Ishikawa (cell line): Measurements from ENCODE around the gene FAM184A.

Experiments
- CREB1 ChIP-seq: IDR thresholded peaks from 2 replicates; pipeline ENCODE4 v1.6.1; 2012; ENCODE audit warnings: low read depth
- EGR1 ChIP-seq: IDR thresholded peaks from 2 replicates; pipeline ENCODE4 v1.6.1; 2012
- EP300 ChIP-seq: IDR thresholded peaks from 2 replicates; pipeline ENCODE4 v1.6.1; 2012; ENCODE audit warnings: borderline replicate concordance
- MAX ChIP-seq: IDR thresholded peaks from 2 replicates; pipeline ENCODE4 v1.6.1; 2012
- RAD21 ChIP-seq: IDR thresholded peaks from 2 replicates; pipeline ENCODE4 v1.6.1; 2012; ENCODE audit warnings: low read depth
- REST ChIP-seq: IDR thresholded peaks from 2 replicates; pipeline ENCODE4 v1.6.1; 2012; ENCODE audit warnings: low read depth, mild to moderate bottlenecking
- TAF1 ChIP-seq: IDR thresholded peaks from 2 replicates; pipeline ENCODE4 v1.6.1; 2012; ENCODE audit warnings: low read depth, mild to moderate bottlenecking
- TCF12 ChIP-seq: IDR thresholded peaks from 2 replicates; pipeline ENCODE4 v1.6.1; 2012; ENCODE audit warnings: low read depth
- TEAD4 ChIP-seq: IDR thresholded peaks from 2 replicates; pipeline ENCODE4 v1.6.1; 2012
- ZBTB7A ChIP-seq: IDR thresholded peaks from 2 replicates; pipeline ENCODE4 v1.6.1; 2012; ENCODE audit warnings: low read depth

GRCh38 chr6:118984342-118984741, 94.1 kb downstream of the FAM184A start:
- TF ChIP-seq CREB1: no peak
- TF ChIP-seq TCF12: no peak
- TF ChIP-seq REST: no peak
- TF ChIP-seq TEAD4: no peak
- TF ChIP-seq MAX: no peak
- TF ChIP-seq TAF1: no peak
- TF ChIP-seq EP300: no peak
- TF ChIP-seq EGR1: no peak
- no peak for TF ChIP-seq ZBTB7A
- TF ChIP-seq RAD21: no peak
